GM18499 (cell line): Measurements from ENCODE around the gene OTUD5.
"Not testable (repeated sequence)": the region's sequence is repeated elsewhere in the genome, so short reads cannot be mapped to it uniquely, and the experiment has no call there.

Source experiments
- ATAC-seq: cut with Tn5 transposase; IDR thresholded peaks from one replicate; pipeline ENCODE4 v1.9.1; 2021; ENCODE audit warnings: moderate number of reproducible peaks; ENCODE audit not compliant: insufficient read depth, unreplicated experiment

The OTUD5 gene

GRCh38 chrX:48957477-48957826 is at the start of gene OTUD5:
OTUD5 (minus strand) TSS chrX:48957607; CDS start chrX:48957570, 37 bp downstream.
- no peak for ATAC-seq

- no peak for ATAC-seq
These were observed 46.3 kb upstream of the OTUD5 start for GRCh38 chrX:49003696-49004095.

- peak; percentile 51 for ATAC-seq
These were observed 44.9 kb upstream of the OTUD5 start, which contains the start of gene GRIPAP1 for GRCh38 chrX:49002091-49002935. GRIPAP1 (minus strand) TSS chrX:49002264; CDS start chrX:49002229, 35 bp downstream.

GRCh38 chrX:49001521-49002090 is 44.2 kb upstream of the OTUD5 start:
- ATAC-seq: no peak

- ATAC-seq: no peak
These were observed 43.2 kb upstream of the OTUD5 start for GRCh38 chrX:49000636-49001035.

GRCh38 chrX:48999030-48999429 is 41.6 kb upstream of the OTUD5 start:
- ATAC-seq: no peak

GRCh38 chrX:48998391-48998790 is 41.0 kb upstream of the OTUD5 start:
- no peak for ATAC-seq

- ATAC-seq: no peak
These were observed 40.5 kb upstream of the OTUD5 start for GRCh38 chrX:48997865-48998264.

- no peak for ATAC-seq
These were observed 40.0 kb upstream of the OTUD5 start for GRCh38 chrX:48997455-48997854.

- no peak for ATAC-seq
These were observed 39.6 kb upstream of the OTUD5 start for GRCh38 chrX:48996969-48997368.

GRCh38 chrX:48992341-48992740 is 34.9 kb upstream of the OTUD5 start:
- ATAC-seq: no peak

- ATAC-seq: no peak
These were observed 32.1 kb upstream of the OTUD5 start for GRCh38 chrX:48989483-48989882.

GRCh38 chrX:48983896-48984295 is 26.5 kb upstream of the OTUD5 start:
- ATAC-seq: no peak

- no peak for ATAC-seq
These were observed 25.7 kb upstream of the OTUD5 start for GRCh38 chrX:48983081-48983480.

- ATAC-seq: no peak
These were observed 23.8 kb upstream of the OTUD5 start for GRCh38 chrX:48981178-48981577.

- not testable (repeated sequence) for ATAC-seq
These were observed 22.9 kb upstream of the OTUD5 start for GRCh38 chrX:48980341-48980740.

GRCh38 chrX:48978226-48978625 is 20.8 kb upstream of the OTUD5 start:
- no peak for ATAC-seq

GRCh38 chrX:48976086-48976485 is 18.7 kb upstream of the OTUD5 start:
- no peak for ATAC-seq

- ATAC-seq: no peak
These were observed 18.1 kb upstream of the OTUD5 start for GRCh38 chrX:48975541-48975940.

- no peak for ATAC-seq
These were observed 17.6 kb upstream of the OTUD5 start for GRCh38 chrX:48975041-48975440.

- ATAC-seq: no peak
These were observed 17.2 kb upstream of the OTUD5 start for GRCh38 chrX:48974574-48974973.

- no peak for ATAC-seq
These were observed 16.6 kb upstream of the OTUD5 start for GRCh38 chrX:48974033-48974432.
